Measurements from ENCODE around the gene PDZD4. TPM values are rescaled to one million over a fixed set of nuclear protein-coding genes. Genes with fewer than 3 reads are reported as not detected.

Gene PDZD4
- total RNA-seq, 1 donor from 2014 or later: 0.39 TPM

DNA sequence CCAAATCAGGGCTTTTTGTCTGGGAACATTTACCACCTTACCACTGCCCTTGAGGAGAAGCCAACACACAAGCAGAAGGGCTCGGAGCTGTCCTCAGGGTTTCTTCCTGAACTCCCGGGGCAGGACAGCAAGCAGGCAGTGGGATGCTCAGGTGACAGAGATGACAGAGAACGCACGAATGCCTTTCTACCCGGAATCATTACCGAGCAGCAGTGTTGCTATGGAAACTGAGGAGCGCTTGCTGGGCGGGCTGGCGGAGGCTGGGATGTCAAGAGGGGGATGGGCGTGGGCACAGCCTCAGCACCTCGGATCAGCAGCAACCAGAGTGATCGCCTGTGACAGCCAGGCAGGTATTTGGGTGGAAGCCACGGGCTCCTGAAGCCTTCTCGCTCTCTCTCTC, 18.1 kb downstream of the PDZD4 start:
- intact Hi-C loops (cut with micrococcal nuclease): no loop called here

DNA sequence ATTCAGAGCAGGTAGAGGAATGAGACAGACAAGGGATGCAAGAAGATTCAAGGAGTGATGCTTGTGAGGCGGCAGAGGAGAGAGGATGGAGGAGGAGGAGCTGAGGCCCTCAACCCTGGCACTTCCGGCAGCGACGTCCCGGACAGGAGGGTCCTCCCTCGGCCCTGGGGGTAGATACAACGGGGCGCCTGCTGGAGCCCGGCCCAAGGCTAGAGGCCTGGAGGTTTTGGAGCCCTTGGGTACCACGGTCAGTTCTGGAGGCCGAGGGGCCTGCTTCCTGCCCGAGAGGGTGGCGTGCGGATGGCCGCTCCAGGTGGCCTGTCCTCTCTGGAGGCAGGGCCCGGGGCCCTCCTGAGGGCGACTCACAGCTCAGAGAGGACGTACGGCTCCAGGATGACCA, 22.4 kb downstream of the PDZD4 start:
- intact Hi-C loops (cut with micrococcal nuclease): no loop called here

DNA sequence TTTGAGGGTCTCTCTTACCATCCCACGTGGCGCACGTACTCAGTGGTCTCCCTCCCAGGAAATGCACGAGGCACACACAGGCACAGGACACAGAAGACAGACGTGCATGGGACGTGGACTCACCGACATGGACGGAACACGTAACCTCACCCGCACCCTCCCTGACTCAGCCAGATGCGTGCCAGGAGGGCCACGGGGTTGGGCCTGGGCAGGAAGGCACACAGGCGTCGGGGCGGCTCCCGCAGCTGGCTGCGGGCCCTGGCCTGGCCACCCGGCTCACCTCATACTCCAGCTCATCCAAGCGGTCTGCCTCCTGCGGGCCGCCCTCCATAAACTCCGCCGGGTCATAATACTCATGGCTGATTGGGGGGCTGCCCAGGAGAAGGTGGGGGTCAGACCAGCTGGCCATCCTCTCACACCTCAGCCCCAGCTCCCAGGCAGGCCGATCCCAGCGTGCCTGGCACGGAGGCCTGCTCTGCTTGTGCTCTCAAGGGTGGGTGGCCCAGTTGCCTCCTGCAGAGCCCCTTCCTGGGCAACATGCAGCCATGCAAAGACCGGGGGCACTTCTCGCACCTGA, 23.3 kb downstream of the PDZD4 start:
- intact Hi-C loops (cut with micrococcal nuclease): no loop called here

DNA sequence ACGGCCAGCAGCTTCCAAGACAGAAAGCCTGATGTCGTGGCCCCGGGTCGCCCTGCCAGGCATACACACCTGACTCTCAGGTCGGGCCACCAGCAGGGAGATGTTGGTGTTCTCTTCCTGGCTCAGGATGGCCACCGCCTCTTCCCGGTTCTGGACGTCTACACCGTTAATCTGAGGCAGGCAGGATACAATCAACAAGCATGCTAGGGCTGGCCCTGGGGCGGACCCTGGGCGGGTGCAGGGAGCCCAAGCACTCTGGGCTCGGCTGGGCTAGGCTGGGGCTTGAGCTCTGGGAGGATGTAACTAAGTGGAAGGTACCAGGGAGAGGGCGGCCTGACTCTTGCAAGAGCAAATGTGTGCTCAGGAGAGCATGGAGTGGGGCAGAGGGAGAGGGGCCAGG, 24.9 kb downstream of the PDZD4 start:
- intact Hi-C loops (cut with micrococcal nuclease): no loop called here

DNA sequence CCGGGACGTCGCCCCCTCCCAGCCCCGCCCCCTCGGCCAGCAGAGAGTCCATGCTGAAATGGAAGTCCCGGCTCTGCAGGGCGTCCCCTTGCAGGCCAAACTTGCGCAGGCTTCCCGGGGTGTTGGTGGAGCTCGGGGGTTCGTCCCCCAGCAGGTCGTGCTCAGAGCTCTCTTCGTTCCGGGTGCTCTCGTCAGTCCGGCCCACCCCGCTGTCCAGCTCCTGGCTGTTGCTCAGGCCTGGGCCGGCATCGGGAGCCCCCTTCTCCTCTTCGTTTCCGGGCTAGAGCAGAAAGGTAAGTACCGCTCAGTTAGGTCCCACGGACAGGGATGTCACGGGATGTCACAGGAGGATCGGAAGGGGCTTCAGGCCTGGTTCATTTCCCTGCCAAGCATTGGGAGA, 25.7 kb downstream of the PDZD4 start:
- intact Hi-C loops (cut with micrococcal nuclease): no loop called here

DNA sequence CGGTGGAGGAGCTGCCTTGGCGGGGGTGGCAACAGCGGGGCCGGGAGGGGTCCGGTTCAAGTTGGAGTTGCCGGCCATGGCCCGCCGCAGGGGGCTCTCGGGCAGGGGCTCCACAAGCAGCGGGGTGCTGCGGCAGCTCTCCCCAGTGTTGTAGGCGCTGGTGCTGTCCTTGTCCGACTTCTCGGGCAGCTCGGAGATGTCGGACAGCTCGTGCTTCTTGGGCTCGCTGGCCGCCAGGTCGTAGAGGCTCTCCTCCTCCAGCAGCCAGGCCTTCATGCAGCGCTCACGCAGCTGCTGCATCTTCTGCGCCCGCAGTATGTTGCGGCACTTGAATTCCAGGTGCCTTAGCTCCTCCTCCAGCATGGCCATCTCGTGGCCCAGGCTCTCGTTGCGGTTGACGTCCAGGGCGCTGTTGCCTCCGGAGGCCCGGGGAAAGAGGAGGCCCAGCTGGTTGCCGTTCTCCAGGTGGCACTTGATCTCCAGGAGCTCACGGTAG, 26.2 kb downstream of the PDZD4 start:
- intact Hi-C loops (cut with micrococcal nuclease): no loop called here

DNA sequence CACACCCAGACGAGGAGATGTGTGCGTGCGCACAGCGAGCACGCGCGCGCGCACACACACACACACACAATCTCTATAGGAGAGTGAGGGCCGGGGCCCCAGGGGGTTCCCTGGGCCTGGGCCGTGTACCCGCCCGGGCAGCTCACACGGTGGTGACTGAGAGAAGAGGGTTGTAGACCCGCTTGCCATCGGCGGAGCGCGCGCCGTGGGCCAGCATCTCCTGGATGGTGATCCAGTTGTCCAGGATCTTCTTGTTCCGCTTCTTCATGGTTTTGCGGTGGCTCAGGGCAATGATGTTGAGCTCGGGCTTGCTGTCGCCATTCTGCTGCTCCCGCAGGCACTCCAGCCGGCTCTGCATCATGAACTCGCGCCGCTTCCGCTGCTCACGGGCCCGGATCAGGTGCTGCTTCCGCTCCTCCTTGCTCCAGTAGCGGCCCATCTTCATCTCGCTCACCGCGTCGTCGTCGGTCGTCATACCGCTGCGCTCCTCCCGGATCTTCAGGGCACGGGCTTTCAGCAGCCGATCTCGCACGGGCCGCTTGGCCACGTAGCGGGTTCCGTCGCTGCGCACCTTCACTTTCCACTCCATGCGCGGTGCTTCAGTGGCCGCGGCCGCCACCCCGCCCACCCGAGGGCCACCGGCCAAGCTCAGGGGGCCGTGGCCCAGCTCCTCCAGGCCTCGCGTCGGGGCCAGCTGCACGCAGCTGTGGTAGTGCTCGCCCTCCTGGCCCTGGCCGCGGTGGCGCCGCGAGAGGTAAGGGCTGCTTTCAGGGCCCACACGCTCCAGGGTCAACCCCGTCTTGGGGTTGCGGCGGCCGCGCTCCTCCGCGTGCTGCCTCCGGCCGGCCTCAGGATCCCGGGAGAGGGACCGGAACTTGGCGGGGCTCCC, 26.9 kb downstream of the PDZD4 start:
- intact Hi-C loops (cut with micrococcal nuclease): no loop called here

DNA sequence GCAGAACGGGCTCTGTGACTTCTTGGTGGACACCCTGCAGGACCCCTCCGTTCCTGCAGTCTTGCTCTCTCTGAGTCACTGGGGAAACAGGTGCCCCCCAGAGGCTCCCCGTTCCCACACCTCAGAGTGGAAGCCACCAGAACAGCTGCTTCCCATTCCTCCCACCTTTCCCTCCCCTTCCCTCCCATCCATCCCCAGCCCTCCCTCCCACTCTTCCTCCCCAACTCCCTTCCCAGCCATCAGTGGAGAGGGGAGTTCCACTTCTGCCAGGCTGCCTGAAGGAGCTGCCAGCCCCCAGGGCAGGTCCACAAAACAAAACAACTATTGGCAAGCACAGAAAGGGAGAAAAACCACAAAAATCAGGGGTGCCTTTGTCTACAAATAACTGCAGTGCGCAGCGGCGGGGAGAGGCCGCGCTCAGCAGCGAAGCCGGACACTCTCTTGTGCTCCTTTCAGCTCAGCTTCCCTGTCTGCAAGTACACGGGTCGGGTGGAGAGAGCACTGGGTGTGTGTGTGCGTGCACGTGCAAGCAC, 27.8 kb downstream of the PDZD4 start:
- intact Hi-C loops (cut with micrococcal nuclease): loop anchor here (1.0 kb wide), 1 partner anchor 32 kb away; no protein-coding TSS in a partner anchor

DNA sequence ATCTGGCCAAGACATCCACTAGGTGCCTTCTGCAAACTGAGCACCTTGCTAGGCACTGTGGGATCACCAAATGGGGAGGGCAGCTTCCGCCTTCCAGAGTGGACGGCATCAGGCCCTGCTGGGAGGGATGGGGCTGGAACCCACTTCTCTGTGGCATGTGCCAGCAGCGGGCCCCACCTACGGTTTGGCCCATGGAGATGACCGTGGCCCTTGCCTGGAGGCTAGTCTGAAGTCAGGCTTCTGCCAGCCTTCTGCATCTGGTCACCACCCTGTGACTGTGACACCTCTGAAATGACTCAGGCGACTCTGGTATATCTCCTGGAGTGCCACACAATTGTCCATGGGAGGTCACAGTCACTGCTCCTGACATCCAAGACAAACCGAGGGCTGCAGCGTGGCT, 28.7 kb downstream of the PDZD4 start:
- intact Hi-C loops (cut with micrococcal nuclease): loop anchor here (1.0 kb wide), 1 partner anchor 31 kb away; no protein-coding TSS in a partner anchor

DNA sequence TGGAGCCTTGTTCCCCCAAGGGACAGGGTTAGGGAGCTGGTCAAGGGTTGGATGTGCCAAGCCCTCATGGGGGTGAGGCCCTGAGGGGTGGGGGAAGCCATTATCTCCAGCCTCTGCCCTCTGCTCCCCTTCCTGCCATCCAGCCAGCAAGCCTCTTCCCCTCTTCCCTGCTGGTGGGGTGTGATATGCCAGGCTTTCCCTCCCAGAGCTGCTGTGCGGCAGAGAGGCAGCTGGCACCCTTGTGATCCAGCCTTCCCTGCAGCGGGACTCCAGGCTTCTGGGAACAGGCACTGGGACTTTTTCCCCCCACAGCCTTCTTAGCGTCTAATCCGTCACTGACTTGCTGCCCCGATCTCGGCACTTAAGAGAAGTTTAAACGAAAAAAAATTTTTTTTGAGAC, 29.6 kb downstream of the PDZD4 start:
- intact Hi-C loops (cut with micrococcal nuclease): no loop called here

DNA sequence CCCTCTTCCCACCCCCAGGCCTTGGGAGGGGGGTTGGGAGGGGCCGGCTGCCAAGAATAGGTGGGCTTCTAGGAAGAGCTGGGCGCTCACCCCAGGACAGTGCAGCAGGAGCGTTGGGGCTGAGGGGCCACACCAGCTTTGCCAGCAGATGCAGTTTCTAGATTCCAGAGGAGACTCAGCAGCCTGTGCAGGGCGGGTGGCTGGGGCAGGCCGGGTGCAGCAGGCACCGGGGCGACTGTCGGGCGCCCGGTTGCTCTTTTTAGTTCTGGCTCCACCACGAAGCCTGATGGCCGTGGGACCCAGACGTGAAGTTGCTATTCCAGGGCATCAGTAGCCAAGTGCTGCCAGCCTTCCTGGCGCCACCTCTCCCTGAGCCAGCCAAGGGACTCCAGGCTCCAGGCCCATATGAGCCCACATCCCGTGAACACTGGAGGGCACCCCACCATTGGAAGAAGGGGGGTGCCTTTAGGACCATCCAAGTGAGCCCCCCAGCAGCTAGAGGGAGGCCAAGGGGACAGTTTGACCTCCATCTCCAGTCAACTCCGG, 30.1 kb downstream of the PDZD4 start:
- intact Hi-C loops (cut with micrococcal nuclease): no loop called here

DNA sequence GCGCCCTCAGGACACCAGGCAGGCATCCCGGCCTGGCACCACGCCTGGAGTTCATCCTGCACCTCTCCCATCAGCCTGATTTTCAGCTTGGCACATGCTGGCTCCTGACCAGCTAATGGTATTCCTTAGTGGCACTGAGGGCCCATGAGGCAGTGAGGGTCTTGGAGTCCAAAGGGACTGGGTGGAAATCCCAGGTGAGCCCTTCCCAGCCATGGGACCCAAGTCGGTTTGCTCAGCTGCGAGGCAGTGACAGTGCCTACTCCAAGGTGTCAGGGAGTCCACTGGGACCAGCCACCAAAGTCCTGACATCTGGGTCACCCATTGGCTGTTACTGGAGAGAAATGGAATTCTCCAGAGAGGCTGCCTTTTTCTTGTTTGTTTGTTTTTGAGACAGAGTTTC, 31.0 kb downstream of the PDZD4 start:
- intact Hi-C loops (cut with micrococcal nuclease): no loop called here

DNA sequence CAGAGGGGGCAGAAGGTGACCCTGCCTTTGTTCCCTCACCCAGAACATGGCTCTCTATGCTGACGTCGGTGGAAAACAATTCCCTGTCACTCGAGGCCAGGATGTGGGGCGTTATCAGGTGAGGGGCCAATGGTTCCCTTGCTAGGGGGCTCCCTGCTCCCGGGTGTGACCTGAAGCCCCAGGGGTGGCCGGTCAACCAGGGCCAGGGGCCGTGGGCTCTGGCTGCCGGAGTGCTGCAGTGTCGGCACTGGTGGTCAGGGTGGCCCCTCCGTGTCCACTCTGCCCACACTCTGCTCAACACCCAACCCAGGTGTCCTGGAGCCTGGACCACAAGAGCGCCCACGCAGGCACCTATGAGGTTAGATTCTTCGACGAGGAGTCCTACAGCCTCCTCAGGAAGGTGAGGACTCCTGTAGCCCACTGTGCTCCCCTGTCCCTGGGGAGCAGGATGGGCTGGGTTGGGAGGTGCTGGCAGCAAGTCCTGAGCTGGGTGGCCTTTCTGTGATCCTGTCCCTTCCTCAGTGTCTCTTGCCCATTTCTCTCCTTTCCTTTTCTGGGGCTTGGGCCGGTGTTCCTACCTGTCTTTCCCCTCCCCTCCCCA, 32.8 kb downstream of the PDZD4 start:
- intact Hi-C loops (cut with micrococcal nuclease): no loop called here

DNA sequence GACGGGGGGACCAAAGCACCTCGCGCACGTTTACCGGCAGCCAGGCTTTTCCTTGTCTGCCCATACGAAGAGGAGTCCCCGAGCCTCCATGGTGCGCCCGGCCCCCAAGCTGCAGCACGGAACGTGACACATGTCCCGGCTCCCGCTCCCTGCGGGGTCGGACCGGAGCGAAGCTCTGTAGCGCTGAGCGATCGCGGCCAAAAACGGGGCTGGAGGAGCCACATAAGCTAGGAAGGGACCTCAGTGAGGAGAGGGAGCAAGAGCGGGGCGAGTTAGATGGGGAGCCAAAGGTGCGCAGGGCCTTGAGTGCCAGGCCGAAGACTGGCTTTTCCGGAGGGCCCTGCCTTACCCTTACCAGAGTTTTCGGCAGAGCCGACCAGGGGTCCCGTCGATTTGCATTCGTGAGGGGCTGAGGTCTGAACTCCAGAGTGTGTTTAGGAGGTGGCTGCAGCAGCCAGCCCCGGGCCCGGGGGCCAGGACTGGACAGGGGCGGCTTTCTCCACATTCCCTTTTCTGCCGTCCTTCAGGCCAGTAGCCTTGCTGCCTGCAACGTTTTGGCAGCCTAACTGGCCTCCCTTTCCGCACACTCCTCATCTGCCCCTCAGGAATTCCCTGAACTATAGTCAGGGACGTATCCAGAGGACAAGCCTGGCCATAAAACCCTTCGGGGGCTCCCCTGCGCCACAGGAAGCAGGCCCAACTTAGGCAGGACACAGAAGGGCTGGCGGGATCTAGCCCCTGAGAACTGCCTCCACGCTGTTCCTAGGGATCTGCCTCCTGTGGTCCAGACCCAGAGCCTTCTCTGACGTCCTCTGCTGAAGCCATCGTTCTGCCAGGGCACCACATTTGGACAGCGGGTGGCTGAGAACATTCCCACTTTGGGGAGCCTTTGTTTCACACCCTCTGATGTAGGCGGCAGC, 35.2 kb downstream of the PDZD4 start:
- intact Hi-C loops (cut with micrococcal nuclease): loop anchor here (1.0 to 5.0 kb wide), 8 partner anchors 24 to 325 kb away; partner anchors contain the start of genes ABCD1, BCAP31, CCNQ and HAUS7

DNA sequence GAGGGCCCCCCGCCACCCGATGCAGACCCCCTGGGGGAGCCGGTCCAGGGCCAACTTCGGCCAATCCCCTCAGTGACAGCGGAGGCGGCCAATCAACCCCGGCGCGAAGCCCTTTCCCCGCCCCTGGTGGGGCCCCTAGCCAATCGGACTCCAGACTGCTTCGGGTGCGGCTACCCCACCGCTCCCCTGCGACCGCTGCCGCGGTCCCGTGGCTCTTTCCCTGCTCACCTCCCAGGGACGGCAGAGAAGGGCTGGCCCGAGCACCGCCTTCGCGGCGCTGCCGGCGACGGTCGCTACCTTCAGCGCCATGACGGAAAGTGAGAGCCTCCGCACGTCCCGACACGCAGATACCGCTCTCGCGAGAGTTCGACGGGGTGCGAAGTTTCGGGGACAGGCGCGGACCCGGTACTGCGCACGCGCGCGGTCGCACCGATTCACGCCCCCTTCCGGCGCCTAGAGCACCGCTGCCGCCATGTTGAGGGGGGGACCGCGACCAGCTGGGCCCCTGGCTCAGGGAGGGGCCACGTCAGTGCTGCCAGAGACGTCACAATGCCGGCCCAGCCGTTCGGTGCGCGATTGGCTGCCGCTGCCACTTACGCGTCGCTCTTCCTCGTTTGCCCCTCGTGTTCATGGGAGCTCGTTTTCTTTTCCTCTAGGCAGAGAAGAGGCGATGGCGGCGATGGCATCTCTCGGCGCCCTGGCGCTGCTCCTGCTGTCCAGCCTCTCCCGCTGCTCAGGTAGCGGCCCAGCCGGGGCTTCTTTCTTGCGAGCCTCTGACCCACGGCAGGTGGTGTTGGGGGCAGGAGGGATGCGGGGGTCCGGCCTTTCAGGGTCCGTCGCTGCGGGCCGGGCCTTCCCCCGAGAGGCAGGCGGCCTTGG, 36.1 kb downstream of the PDZD4 start, which contains the start of the genes IDH3G and SSR4:
TSS of gene IDH3G (minus strand) at position 358 of the 879 bp plus-strand sequence. CDS start at position 309, 49 bp downstream.
TSS of gene SSR4 (plus strand) at position 651 of the 879 bp plus-strand sequence. CDS start at position 671, 20 bp downstream.
- intact Hi-C loops (cut with micrococcal nuclease): loop anchor here (1.0 to 5.0 kb wide), 8 partner anchors 25 to 324 kb away; partner anchors contain the start of genes ABCD1, BCAP31, CCNQ and HAUS7

DNA sequence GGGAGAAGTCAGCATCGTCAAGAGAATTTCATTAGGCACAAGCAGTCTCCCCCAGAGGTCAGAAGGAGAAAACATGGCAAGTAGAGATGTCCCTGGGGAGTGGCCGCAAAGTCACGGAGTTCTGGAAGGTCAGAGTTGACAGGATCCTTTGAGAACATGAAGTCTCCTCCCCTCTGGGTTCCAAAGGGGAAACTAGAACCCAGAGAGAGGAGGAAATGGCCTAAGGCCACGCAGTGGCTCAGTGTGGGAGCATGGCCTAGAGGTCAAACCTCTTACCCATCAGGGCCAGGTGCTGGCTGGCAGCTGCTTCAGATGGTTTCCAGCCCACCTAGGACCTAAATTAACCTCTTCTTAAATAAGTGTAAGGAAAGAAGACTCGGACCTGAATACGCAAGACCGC, 37.1 kb downstream of the PDZD4 start:
- intact Hi-C loops (cut with micrococcal nuclease): loop anchor here (5.0 kb wide), 1 partner anchor 196 kb away; the partner anchor contains the start of gene CCNQ

DNA sequence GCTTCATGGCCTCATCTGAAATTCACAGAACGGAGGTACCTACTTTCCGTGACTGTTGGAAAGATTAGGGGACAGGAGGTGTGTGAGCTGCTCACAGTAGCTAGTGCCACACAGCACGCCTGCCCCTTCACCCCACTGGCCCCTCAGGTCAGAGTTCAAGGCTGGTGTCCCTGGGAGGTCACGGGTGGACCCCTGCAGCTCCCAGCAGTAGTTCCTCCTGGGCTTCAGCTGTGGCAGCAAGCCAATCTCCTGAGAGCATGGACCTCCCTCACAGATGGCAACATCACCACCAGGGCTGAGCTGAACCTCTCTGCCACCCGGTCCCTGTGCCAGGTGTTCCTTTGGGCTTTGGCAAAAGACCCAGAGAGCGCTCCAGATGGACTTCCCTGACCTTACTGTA, 38.0 kb downstream of the PDZD4 start:
- intact Hi-C loops (cut with micrococcal nuclease): loop anchor here (5.0 kb wide), 1 partner anchor 195 kb away; the partner anchor contains the start of gene CCNQ

DNA sequence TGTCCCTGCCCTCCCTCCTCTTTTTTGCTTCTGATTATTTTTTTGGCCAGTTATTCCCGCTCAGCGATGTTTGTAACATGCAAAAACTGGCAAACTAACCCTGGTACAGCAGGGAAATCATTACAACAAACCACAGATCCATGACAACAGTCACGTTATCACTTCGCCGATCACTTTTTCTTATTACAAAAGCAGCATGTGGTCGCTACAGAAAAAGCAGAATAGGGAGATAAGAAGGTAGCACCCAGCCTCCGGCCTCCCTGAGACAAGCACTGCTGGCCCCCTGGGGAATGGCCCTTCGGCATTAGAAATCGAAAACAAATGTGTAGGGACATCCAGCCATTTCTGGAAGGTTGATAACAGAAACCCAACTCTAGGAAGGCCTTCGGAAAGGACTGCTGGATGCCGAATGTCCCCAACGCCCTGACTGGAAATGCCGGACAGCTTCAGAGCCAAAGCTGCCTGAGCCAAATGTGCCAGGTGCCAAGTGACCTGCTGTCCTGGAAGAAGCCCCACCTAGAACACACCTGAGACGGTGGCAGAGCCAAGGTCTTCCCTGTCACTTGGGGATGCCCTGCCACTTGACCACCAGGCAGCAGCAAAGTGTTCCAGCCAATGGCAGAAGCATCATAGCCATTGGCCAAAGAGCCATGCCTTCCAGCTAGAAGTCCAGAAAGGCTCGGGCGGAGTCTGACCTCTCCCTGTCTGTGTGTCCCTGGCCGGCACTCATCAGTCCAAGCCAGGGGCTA, 39.1 kb downstream of the PDZD4 start:
- intact Hi-C loops (cut with micrococcal nuclease): loop anchor here (5.0 kb wide), 1 partner anchor 194 kb away; the partner anchor contains the start of gene CCNQ
